Activated naive CD8-positive, alpha-beta T cell treated with anti-CD3 and anti-CD28 coated beads for 36 hours (primary cell): ENCODE data around the gene DHRS7. TPM values are rescaled to one million over a fixed set of nuclear protein-coding genes. Genes with fewer than 3 reads are reported as not detected.

Experiments
- DNase-seq: peaks from one replicate; pipeline ENCODE4 v3.0.0; 2021
- H3K27ac Mint-ChIP-seq: one replicate; pipeline ENCODE4 v1.8.0; 2022; ENCODE audit warnings: mild to moderate bottlenecking, moderate library complexity, mixed read lengths
- H3K27me3 Mint-ChIP-seq: one replicate; pipeline ENCODE4 v1.8.0; 2022; ENCODE audit warnings: mild to moderate bottlenecking, mixed read lengths
- H3K36me3 Mint-ChIP-seq: one replicate; pipeline ENCODE4 v1.8.0; 2021; ENCODE audit warnings: mild to moderate bottlenecking, mixed read lengths
- H3K4me1 Mint-ChIP-seq: one replicate; pipeline ENCODE4 v1.8.0; 2021; ENCODE audit warnings: mixed read lengths
- H3K4me3 Mint-ChIP-seq: one replicate; pipeline ENCODE4 v1.8.0; 2022; ENCODE audit warnings: mild to moderate bottlenecking, moderate library complexity, mixed read lengths
- H3K9me3 Mint-ChIP-seq: one replicate; pipeline ENCODE4 v1.8.0; 2022; ENCODE audit warnings: mixed read lengths
- total RNA-seq, 2 experiments: library from RNA; stranded (reverse); gene quantifications; one replicate each; pipeline ENCODE4 v1.2.3, GENCODE V29; 2021

The DHRS7 gene
- total RNA-seq, result 10 to 100 TPM; 61.1 to 63.8 TPM

GRCh38 chr14:60164712-60165546 lies at the start of gene DHRS7:
DHRS7 (minus strand) TSS chr14:60165398; CDS start chr14:60165309, 89 bp downstream.
- Mint-ChIP-seq H3K27me3 (no peaks in the 10 kb centered on the region), H3K4me1 (peaks cover 36% of the 10 kb centered on the region), H3K9me3 (no peaks in the 10 kb centered on the region), H3K4me3 (peak within 1 kb of the TSS; percentile 97), H3K36me3 (peaks cover 24% of the 10 kb centered on the region), H3K27ac (peak within 1 kb of the TSS; percentile 99)
- peak; percentile 81 for DNase-seq

GRCh38 chr14:60214415-60215126 lies 49.4 kb upstream of the DHRS7 start:
- Mint-ChIP-seq H3K27me3 (peaks cover 3% of the 10 kb centered on the region), H3K4me3 (no peak overlapping the region), H3K4me1 (peaks cover 3% of the 10 kb centered on the region), H3K36me3 (no peaks in the 10 kb centered on the region), H3K9me3 (peaks cover 1% of the 10 kb centered on the region), H3K27ac (no peak overlapping the region)
- DNase-seq, result no peak

- Mint-ChIP-seq H3K36me3 (no peaks in the 10 kb centered on the region), H3K27me3 (peaks cover 3% of the 10 kb centered on the region), H3K4me1 (no peaks in the 10 kb centered on the region), H3K9me3 (peaks cover 1% of the 10 kb centered on the region), H3K4me3 (no peak overlapping the region), H3K27ac (no peak overlapping the region)
- no peak for DNase-seq
Observed at GRCh38 chr14:60214003-60214402, 48.8 kb upstream of the DHRS7 start.

- Mint-ChIP-seq H3K27me3 (peaks cover 3% of the 10 kb centered on the region), H3K9me3 (peaks cover 1% of the 10 kb centered on the region), H3K4me1 (no peaks in the 10 kb centered on the region), H3K27ac (no peak overlapping the region), H3K36me3 (no peaks in the 10 kb centered on the region), H3K4me3 (no peak overlapping the region)
- DNase-seq, result no peak
Observed at GRCh38 chr14:60212503-60213371, 47.5 kb upstream of the DHRS7 start.

- Mint-ChIP-seq H3K27ac (no peak overlapping the region), H3K36me3 (no peaks in the 10 kb centered on the region), H3K4me3 (no peak overlapping the region), H3K9me3 (peaks cover 1% of the 10 kb centered on the region), H3K4me1 (peaks cover 6% of the 10 kb centered on the region), H3K27me3 (peaks cover 12% of the 10 kb centered on the region)
- no peak for DNase-seq
Observed at GRCh38 chr14:60211153-60211552, 46.0 kb upstream of the DHRS7 start.

GRCh38 chr14:60210703-60211102 lies 45.5 kb upstream of the DHRS7 start:
- H3K9me3 Mint-ChIP-seq, result peaks cover 1% of the 10 kb centered on the region
- no peak overlapping the region for H3K27ac Mint-ChIP-seq
- H3K27me3 Mint-ChIP-seq, result peaks cover 12% of the 10 kb centered on the region
- DNase-seq, result no peak
- H3K36me3 Mint-ChIP-seq, result no peaks in the 10 kb centered on the region
- H3K4me3 Mint-ChIP-seq, result no peak overlapping the region
- H3K4me1 Mint-ChIP-seq, result peaks cover 9% of the 10 kb centered on the region

GRCh38 chr14:60206837-60207533 lies 41.8 kb upstream of the DHRS7 start:
- peaks cover 1% of the 10 kb centered on the region for H3K9me3 Mint-ChIP-seq
- peaks cover 9% of the 10 kb centered on the region for H3K27me3 Mint-ChIP-seq
- H3K4me3 Mint-ChIP-seq, result no peak overlapping the region
- H3K36me3 Mint-ChIP-seq, result no peaks in the 10 kb centered on the region
- H3K27ac Mint-ChIP-seq, result no peak overlapping the region
- peaks cover 19% of the 10 kb centered on the region for H3K4me1 Mint-ChIP-seq
- DNase-seq, result no peak

- Mint-ChIP-seq H3K27ac (no peak overlapping the region), H3K4me3 (no peak overlapping the region), H3K36me3 (no peaks in the 10 kb centered on the region), H3K9me3 (peaks cover 5% of the 10 kb centered on the region), H3K27me3 (peaks cover 13% of the 10 kb centered on the region), H3K4me1 (peaks cover 19% of the 10 kb centered on the region)
- DNase-seq, result no peak
Observed at GRCh38 chr14:60206249-60206670, 41.1 kb upstream of the DHRS7 start.

GRCh38 chr14:60204843-60205774 lies 39.9 kb upstream of the DHRS7 start:
- peaks cover 19% of the 10 kb centered on the region for H3K4me1 Mint-ChIP-seq
- DNase-seq, result no peak
- H3K27ac Mint-ChIP-seq, result no peak overlapping the region
- peaks cover 5% of the 10 kb centered on the region for H3K9me3 Mint-ChIP-seq
- no peak overlapping the region for H3K4me3 Mint-ChIP-seq
- peaks cover 14% of the 10 kb centered on the region for H3K27me3 Mint-ChIP-seq
- no peaks in the 10 kb centered on the region for H3K36me3 Mint-ChIP-seq

GRCh38 chr14:60204104-60204842 lies 39.1 kb upstream of the DHRS7 start:
- H3K9me3 Mint-ChIP-seq, result peaks cover 11% of the 10 kb centered on the region
- H3K27me3 Mint-ChIP-seq, result peaks cover 14% of the 10 kb centered on the region
- peaks cover 19% of the 10 kb centered on the region for H3K4me1 Mint-ChIP-seq
- H3K4me3 Mint-ChIP-seq, result no peak overlapping the region
- no peak overlapping the region for H3K27ac Mint-ChIP-seq
- H3K36me3 Mint-ChIP-seq, result peaks cover 3% of the 10 kb centered on the region
- no peak for DNase-seq

- H3K27me3 Mint-ChIP-seq, result peaks cover 5% of the 10 kb centered on the region
- H3K36me3 Mint-ChIP-seq, result peaks cover 5% of the 10 kb centered on the region
- peaks cover 16% of the 10 kb centered on the region for H3K9me3 Mint-ChIP-seq
- no peak overlapping the region for H3K27ac Mint-ChIP-seq
- no peak for DNase-seq
- peaks cover 12% of the 10 kb centered on the region for H3K4me1 Mint-ChIP-seq
- no peak overlapping the region for H3K4me3 Mint-ChIP-seq
Observed at GRCh38 chr14:60199321-60199720, 34.1 kb upstream of the DHRS7 start.

- Mint-ChIP-seq H3K4me3 (no peak overlapping the region), H3K36me3 (peaks cover 5% of the 10 kb centered on the region), H3K27me3 (peaks cover 5% of the 10 kb centered on the region), H3K9me3 (peaks cover 16% of the 10 kb centered on the region), H3K27ac (no peak overlapping the region), H3K4me1 (peaks cover 12% of the 10 kb centered on the region)
- no peak for DNase-seq
Observed at GRCh38 chr14:60197629-60198303, 32.6 kb upstream of the DHRS7 start.
